Mesenchymal stem cell (in vitro differentiated cells and primary cell): Measurements from ENCODE around the gene PPTC7.

Experiments used
- DNase-seq: peaks from one replicate; pipeline ENCODE4 v3.0.0-alpha.2; 2013
- H2AFZ ChIP-seq: one replicate; pipeline ENCODE4 v1.6.1; 2013; ENCODE audit warnings: low read depth, mild to moderate bottlenecking, control low read depth, inconsistent platforms, low read length, moderate library complexity
- H2AK5ac ChIP-seq: 2 replicates; pipeline ENCODE4 v1.6.1; 2013; ENCODE audit warnings: low read length, moderate library complexity, mild to moderate bottlenecking, inconsistent platforms; ENCODE audit not compliant: severe bottlenecking
- H2BK120ac ChIP-seq: one replicate; pipeline ENCODE4 v1.6.1; 2013; ENCODE audit warnings: low read depth, mild to moderate bottlenecking, inconsistent platforms, low read length, moderate library complexity
- H2BK12ac ChIP-seq, 2 experiments: one replicate each; pipeline ENCODE4 v1.6.1; 2013; ENCODE audit warnings: inconsistent platforms in 2 of 2, low read length in 2 of 2, mild to moderate bottlenecking in 2 of 2, moderate library complexity in 2 of 2, control low read depth in 1 of 2
- H2BK15ac ChIP-seq: one replicate; pipeline ENCODE4 v1.6.1; 2013; ENCODE audit warnings: mild to moderate bottlenecking, low read depth, inconsistent platforms; ENCODE audit not compliant: poor library complexity, severe bottlenecking
- H2BK5ac ChIP-seq: 2 replicates; pipeline ENCODE4 v1.6.1; 2013; ENCODE audit warnings: low read depth, mild to moderate bottlenecking, low read length, control low read depth, inconsistent platforms; ENCODE audit not compliant: poor library complexity, severe bottlenecking
- H3K14ac ChIP-seq, 2 experiments: one replicate each; pipeline ENCODE4 v1.6.1; 2013; ENCODE audit warnings: inconsistent platforms in 2 of 2, low read length in 2 of 2, control low read depth in 1 of 2, mild to moderate bottlenecking in 1 of 2, moderate library complexity in 1 of 2
- H3K18ac ChIP-seq, 2 experiments: one replicate each; pipeline ENCODE4 v1.6.1; 2013; ENCODE audit warnings: inconsistent platforms in 2 of 2, low read length in 2 of 2, control low read depth in 1 of 2, low read depth in 1 of 2, mild to moderate bottlenecking in 1 of 2
- H3K23ac ChIP-seq, 2 experiments: one replicate each; pipeline ENCODE4 v1.6.1; 2013; ENCODE audit warnings: inconsistent platforms in 2 of 2, low read length in 2 of 2, mild to moderate bottlenecking in 2 of 2, moderate library complexity in 2 of 2, control low read depth in 1 of 2
- H3K27ac ChIP-seq: 2 replicates; pipeline ENCODE4 v1.5.1; 2013; ENCODE audit warnings: mild to moderate bottlenecking, moderate library complexity, low read length, control low read depth, inconsistent platforms; ENCODE audit not compliant: poor library complexity, severe bottlenecking
- H3K27me3 ChIP-seq, 2 experiments: 2 replicates each; pipeline versions ENCODE4 v1.6.1 to v1.7.0; 2013; ENCODE audit warnings: low read length in 2 of 2, mild to moderate bottlenecking in 2 of 2, moderate library complexity in 2 of 2, control low read depth in 1 of 2, inconsistent platforms in 1 of 2; ENCODE audit not compliant: control insufficient read depth in 1 of 2, insufficient read depth in 1 of 2
- H3K36me3 ChIP-seq, 2 experiments: 2 replicates each; pipeline versions ENCODE4 v1.6.1 to v1.7.0; 2013; ENCODE audit warnings: low read length in 2 of 2, control low read depth in 1 of 2, inconsistent platforms in 1 of 2, low read depth in 1 of 2, mild to moderate bottlenecking in 1 of 2; ENCODE audit not compliant: insufficient read depth in 2 of 2, control insufficient read depth in 1 of 2
- H3K4ac ChIP-seq, 2 experiments: one replicate each; pipeline ENCODE4 v1.6.1; 2013; ENCODE audit warnings: inconsistent platforms in 2 of 2, low read length in 2 of 2, mild to moderate bottlenecking in 2 of 2, moderate library complexity in 2 of 2, control low read depth in 1 of 2, low read depth in 1 of 2
- H3K4me1 ChIP-seq: 2 replicates; pipeline ENCODE4 v1.6.1; 2013; ENCODE audit warnings: low read depth, low read length, control low read depth; ENCODE audit not compliant: control insufficient read depth, insufficient read depth
- H3K4me2 ChIP-seq: 2 replicates; pipeline ENCODE4 v1.6.1; 2013; ENCODE audit warnings: low read length, mild to moderate bottlenecking, inconsistent platforms; ENCODE audit not compliant: poor library complexity, severe bottlenecking
- H3K4me3 ChIP-seq, 2 experiments: 2 replicates each; pipeline versions ENCODE4 v1.5.1 to v1.7.0; 2013; ENCODE audit warnings: low read length in 2 of 2, mild to moderate bottlenecking in 2 of 2, control low read depth in 1 of 2, low read depth in 1 of 2; ENCODE audit not compliant: insufficient read depth in 1 of 2
- H3K79me1 ChIP-seq: replicated peaks from 2 replicates; pipeline ENCODE4 v1.6.1; 2013; ENCODE audit warnings: mild to moderate bottlenecking, control low read depth, low read length, inconsistent platforms; ENCODE audit not compliant: poor library complexity, severe bottlenecking
- H3K9ac ChIP-seq: 2 replicates; pipeline ENCODE4 v1.7.0; 2013; ENCODE audit warnings: mild to moderate bottlenecking, low read length, moderate library complexity
- H3K9me3 ChIP-seq: 2 replicates; pipeline ENCODE4 v1.7.0; 2013; ENCODE audit warnings: mild to moderate bottlenecking, low read length; ENCODE audit not compliant: control insufficient read depth
- H4K8ac ChIP-seq: one replicate; pipeline ENCODE4 v1.6.1; 2013; ENCODE audit warnings: inconsistent platforms, mild to moderate bottlenecking, low read length, moderate library complexity
- H4K91ac ChIP-seq: one replicate; pipeline ENCODE4 v1.6.1; 2013; ENCODE audit warnings: mild to moderate bottlenecking, low read length, inconsistent platforms
- WGBS: methylation state at CpG from one replicate; pipeline ENCODE4 v1.1.7; 2013; ENCODE audit warnings: mixed read lengths; 5-methylcytosine and 5-hydroxymethylcytosine counted together

PPTC7 gene

GRCh38 chr12:110503432-110503831, 79.7 kb downstream of the PPTC7 start:
- H3K14ac ChIP-seq = no peak overlapping the region
- no peak overlapping the region for H3K4me2 ChIP-seq
- H3K27ac ChIP-seq = no peak overlapping the region
- no peak overlapping the region for H2BK12ac ChIP-seq
- no peak overlapping the region for H2BK120ac ChIP-seq
- no peak overlapping the region for H4K8ac ChIP-seq
- no peak overlapping the region for H3K23ac ChIP-seq
- peaks cover 0 to 4% of the 10 kb centered on the region in 2 experiments for H3K36me3 ChIP-seq
- WGBS = no CpG with 5 or more reads among the region's 1 CpG
- H3K18ac ChIP-seq = no peak overlapping the region
- peaks cover 8% of the 10 kb centered on the region for H3K4me1 ChIP-seq
- no peak overlapping the region for H2AFZ ChIP-seq
- H3K27me3 ChIP-seq = no peaks in the 10 kb centered on the region
- no peaks in the 10 kb centered on the region for H3K79me1 ChIP-seq
- H3K9me3 ChIP-seq = no peaks in the 10 kb centered on the region
- H2BK5ac ChIP-seq = no peak overlapping the region
- DNase-seq = no peak
- H3K4me3 ChIP-seq = no peak overlapping the region
- H2BK15ac ChIP-seq = no peak overlapping the region
- H3K4ac ChIP-seq = no peak overlapping the region
- H4K91ac ChIP-seq = no peak overlapping the region
- H2AK5ac ChIP-seq = no peak overlapping the region
- no peak overlapping the region for H3K9ac ChIP-seq

- Histone ChIP-seq H3K4me2 (peak within 1 kb of the TSS; percentile 72), H3K4me3 (peak within 1 kb of the TSS; percentile 89 to 92), H3K4me1 (peaks cover 8% of the 10 kb centered on the region), H3K18ac (peak within 1 kb of the TSS; percentile 81), H3K14ac (peak within 1 kb of the TSS in 1 of 2 experiments; percentile 68), H4K8ac (peak within 1 kb of the TSS; percentile 97), H2BK5ac (peak within 1 kb of the TSS; percentile 69), H2AFZ (peak within 1 kb of the TSS; percentile 79), H2BK15ac (peak within 1 kb of the TSS; percentile 82), H3K4ac (peak within 1 kb of the TSS; percentile 53 to 77), H2BK120ac (no peak within 1 kb of the TSS), H2AK5ac (peak within 1 kb of the TSS; percentile 58), H3K9ac (peak within 1 kb of the TSS; percentile 98), H3K79me1 (no peaks in the 10 kb centered on the region), H3K23ac (peak within 1 kb of the TSS in 1 of 2 experiments; percentile 14), H3K36me3 (peaks cover 7 to 9% of the 10 kb centered on the region in 2 experiments), H2BK12ac (peak within 1 kb of the TSS in 1 of 2 experiments; percentile 34), H3K9me3 (no peaks in the 10 kb centered on the region), H3K27me3 (no peaks in the 10 kb centered on the region), H4K91ac (peak within 1 kb of the TSS; percentile 87), H3K27ac (peak within 1 kb of the TSS; percentile 80)
- WGBS = 14% methylated on average over 56 of the region's 61 CpGs
- peak; percentile 98 for DNase-seq
Observed at GRCh38 chr12:110501752-110502738, 81.1 kb downstream of the PPTC7 start, which contains the start of the genes RAD9B and VPS29. TSS of gene RAD9B (plus strand) at chr12:110502331. CDS start at chr12:110502338, 7 bp downstream. TSS of gene VPS29 (minus strand) at chr12:110502111. CDS start at chr12:110502051, 60 bp downstream.

DNA sequence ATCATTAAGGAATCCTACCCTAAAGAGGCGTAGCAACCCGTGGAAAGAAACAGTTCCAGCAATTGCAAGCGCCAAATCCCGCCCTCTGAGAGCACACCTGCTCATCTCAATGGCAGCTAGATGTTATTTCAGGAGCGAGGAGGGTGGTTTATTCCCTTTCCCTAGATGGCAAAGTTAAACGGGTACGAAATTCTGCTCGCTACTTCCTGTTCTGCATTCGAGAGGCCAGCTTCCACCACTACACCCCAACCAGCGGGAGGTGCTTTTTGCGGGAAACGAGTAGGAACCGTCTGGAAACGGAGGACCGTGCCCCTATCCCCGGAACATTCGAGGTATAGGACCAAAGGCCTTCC, 81.7 kb downstream of the PPTC7 start:
- Histone ChIP-seq H3K18ac (peak overlapping the region; percentile 76 to 81), H4K8ac (peak overlapping the region; percentile 94), H2BK5ac (peak overlapping the region; percentile 69), H3K27me3 (no peaks in the 10 kb centered on the region), H2BK15ac (no peak overlapping the region), H3K4me3 (peak overlapping the region; percentile 89 to 92), H3K4me1 (peaks cover 8% of the 10 kb centered on the region), H3K9ac (peak overlapping the region; percentile 98), H2AFZ (peak overlapping the region; percentile 72), H3K9me3 (no peaks in the 10 kb centered on the region), H3K14ac (peak overlapping the region in 1 of 2 experiments; percentile 68), H3K23ac (peak overlapping the region in 1 of 2 experiments; percentile 14), H2BK120ac (no peak overlapping the region), H4K91ac (peak overlapping the region; percentile 87), H3K27ac (peak overlapping the region; percentile 80), H2AK5ac (no peak overlapping the region), H3K4me2 (peak overlapping the region; percentile 72), H3K36me3 (peaks cover 7 to 14% of the 10 kb centered on the region in 2 experiments), H3K4ac (peak overlapping the region in 1 of 2 experiments; percentile 74), H3K79me1 (no peaks in the 10 kb centered on the region), H2BK12ac (peak overlapping the region in 1 of 2 experiments; percentile 34)
- DNase-seq = peak; percentile 63
- under 1% methylated on average over 17 of the region's 17 CpGs for WGBS
